Neural progenitor cell (in vitro differentiated cells): ENCODE results near the gene ACY1. TPM values are rescaled to one million over a fixed set of nuclear protein-coding genes. Genes with fewer than 3 reads are reported as not detected.

Experiments
- DNase-seq: peaks from one replicate; pipeline ENCODE4 v3.0.0-alpha.2; 2016; ENCODE audit warnings: low spot score
- H2AFZ ChIP-seq: fragments of 200-600 bp; sonication (generic); replicated peaks from 2 replicates; pipeline ENCODE4 v1.6.1; 2016; ENCODE audit warnings: antibody characterized with exemption
- H3F3A ChIP-seq: fragments of 200-600 bp; sonication (generic); 2 replicates; pipeline ENCODE4 v1.6.1; 2016; ENCODE audit warnings: antibody characterized with exemption, low read depth
- H3K27ac ChIP-seq: fragments of 200-600 bp; sonication (generic); 2 replicates; pipeline ENCODE4 v1.5.1; 2016; ENCODE audit warnings: mild to moderate bottlenecking
- H3K27me3 ChIP-seq: fragments of 200-600 bp; sonication (generic); 2 replicates; pipeline ENCODE4 v1.6.1; 2016; ENCODE audit warnings: mild to moderate bottlenecking, moderate library complexity
- H3K36me3 ChIP-seq: fragments of 200-600 bp; sonication (generic); 2 replicates; pipeline ENCODE4 v1.5.1; 2016
- H3K4me1 ChIP-seq: fragments of 200-600 bp; sonication (generic); 2 replicates; pipeline ENCODE4 v1.6.1; 2016; ENCODE audit warnings: mixed run types
- H3K4me2 ChIP-seq: fragments of 200-600 bp; sonication (generic); 2 replicates; pipeline ENCODE4 v1.6.1; 2016
- H3K4me3 ChIP-seq: fragments of 200-600 bp; sonication (generic); 2 replicates; pipeline ENCODE4 v1.5.1; 2016
- H3K79me2 ChIP-seq: fragments of 200-600 bp; sonication (generic); 2 replicates; pipeline ENCODE4 v1.6.1; 2016; ENCODE audit warnings: low read depth
- H3K9ac ChIP-seq: fragments of 200-600 bp; sonication (generic); 2 replicates; pipeline ENCODE4 v1.6.1; 2016
- H3K9me3 ChIP-seq: fragments of 200-600 bp; sonication (generic); 2 replicates; pipeline ENCODE4 v1.5.1; 2016; ENCODE audit warnings: low read depth
- H4K20me1 ChIP-seq: fragments of 200-600 bp; sonication (generic); 2 replicates; pipeline ENCODE4 v1.6.1; 2016; ENCODE audit warnings: low read depth
- H3K27ac Mint-ChIP-seq: 3 replicates; pipeline ENCODE4 v1.8.0; 2021; ENCODE audit warnings: mixed read lengths
- H3K27me3 Mint-ChIP-seq: 2 replicates; pipeline ENCODE4 v1.8.0; 2022; ENCODE audit warnings: low read depth, mild to moderate bottlenecking, inconsistent platforms, moderate library complexity, mixed read lengths; ENCODE audit not compliant: insufficient read depth
- H3K36me3 Mint-ChIP-seq: 3 replicates; pipeline ENCODE4 v1.8.0; 2021; ENCODE audit warnings: mixed read lengths
- H3K4me1 Mint-ChIP-seq: 3 replicates; pipeline ENCODE4 v1.8.0; 2021; ENCODE audit warnings: mixed read lengths
- H3K4me3 Mint-ChIP-seq: 3 replicates; pipeline ENCODE4 v1.8.0; 2021; ENCODE audit warnings: mild to moderate bottlenecking, moderate library complexity, mixed read lengths
- H3K9me3 Mint-ChIP-seq: 3 replicates; pipeline ENCODE4 v1.8.0; 2020; ENCODE audit warnings: mixed read lengths
- CTCF ChIP-seq: fragments of 200-600 bp; sonication (generic); IDR thresholded peaks from 2 replicates; pipeline ENCODE4 v1.5.1; 2017; ENCODE audit warnings: antibody characterized with exemption, mild to moderate bottlenecking
- EZH2 ChIP-seq: fragments of 200-600 bp; sonication (generic); IDR thresholded peaks from 2 replicates; pipeline ENCODE4 v1.6.1; 2017; ENCODE audit warnings: antibody characterized with exemption, mild to moderate bottlenecking, moderate library complexity
- EZH2phosphoT487 ChIP-seq: fragments of 200-600 bp; sonication (generic); IDR thresholded peaks from 2 replicates; pipeline ENCODE4 v1.6.1; 2017; ENCODE audit warnings: antibody characterized with exemption
- total RNA-seq: library from RNA; depleted of rRNA; stranded (reverse); fragments of >200 nt; gene quantifications from 2 replicates; pipeline ENCODE4 v1.2.3, GENCODE V29; 2015; ENCODE audit warnings: low replicate concordance

The ACY1 gene
- total RNA-seq, 1 donor from 2014 or later: 17.3 TPM

- peaks cover 12% of the 10 kb centered on the region for H3K27me3 Mint-ChIP-seq
- no peaks in the 10 kb centered on the region for H3K9me3 ChIP-seq
- peaks cover 66% of the 10 kb centered on the region for H3K4me1 Mint-ChIP-seq
- no peak for DNase-seq
- H3K4me3 Mint-ChIP-seq: peak overlapping the region; percentile 94
- no peaks in the 10 kb centered on the region for H3K36me3 ChIP-seq
- no peaks in the 10 kb centered on the region for H3K79me2 ChIP-seq
- peaks cover 5% of the 10 kb centered on the region for H3K36me3 Mint-ChIP-seq
- peaks cover 63% of the 10 kb centered on the region for H3K4me1 ChIP-seq
- H3K9ac ChIP-seq: no peak overlapping the region
- peaks cover 51% of the 10 kb centered on the region for H3F3A ChIP-seq
- H3K4me3 ChIP-seq: peak overlapping the region; percentile 57
- H3K27ac Mint-ChIP-seq: peak overlapping the region; percentile 96
- H3K27me3 ChIP-seq: peaks cover 17% of the 10 kb centered on the region
- no peak overlapping the region for H3K27ac ChIP-seq
- H2AFZ ChIP-seq: no peak overlapping the region
- TF ChIP-seq EZH2 (no peak), CTCF (no peak), EZH2phosphoT487 (no peak)
- H3K4me2 ChIP-seq: peak overlapping the region; percentile 88
- H3K9me3 Mint-ChIP-seq: no peaks in the 10 kb centered on the region
- peaks cover 44% of the 10 kb centered on the region for H4K20me1 ChIP-seq
Measured at GRCh38 chr3:51966922-51967383, 16.4 kb upstream of the ACY1 start.

DNA sequence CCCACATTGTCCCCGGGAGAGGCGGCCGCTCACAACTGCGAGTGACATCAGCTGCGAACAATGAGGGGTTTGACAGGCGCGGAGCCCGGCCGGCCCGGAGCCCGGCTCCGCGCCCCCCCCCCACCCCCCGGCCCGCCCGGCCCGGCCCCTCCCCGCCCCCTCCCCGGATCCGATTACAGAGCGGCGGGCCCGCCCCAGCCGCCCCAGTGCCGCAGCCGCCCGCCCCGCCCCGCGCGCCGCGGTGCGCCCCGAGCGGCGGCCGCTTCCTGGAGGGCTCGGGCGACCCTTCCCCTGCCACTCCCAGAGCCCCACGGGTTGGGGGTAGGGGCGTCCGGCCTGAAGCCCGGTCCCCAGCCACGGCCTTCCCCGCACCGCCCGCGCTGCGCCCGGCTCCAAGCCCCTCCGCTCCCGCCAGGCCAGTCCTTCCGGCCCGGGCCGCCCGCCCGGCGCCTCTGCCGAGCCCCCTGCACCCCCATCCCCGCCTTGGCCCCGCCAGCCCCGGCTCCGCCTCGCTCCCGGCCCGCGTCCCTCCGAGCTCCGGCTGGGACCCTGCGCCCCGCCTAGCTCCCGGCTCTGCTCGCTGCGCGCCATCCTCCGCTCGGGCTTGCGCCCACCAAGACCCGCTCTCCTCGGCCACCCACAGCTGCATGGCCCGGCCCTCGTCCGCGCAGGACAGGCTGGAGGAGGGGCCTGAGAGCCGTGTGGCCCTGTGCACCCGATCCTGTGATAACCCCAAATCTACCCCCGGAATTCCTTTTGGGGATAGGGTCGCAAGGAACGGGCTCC, 15.8 kb upstream of the ACY1 start, which contains the start of gene PCBP4:
PCBP4 (minus strand) TSS at position 71 of the 786 bp plus-strand sequence. CDS start 6,214 bp downstream, outside the sequence.
- H3K27ac ChIP-seq: peak within 1 kb of the TSS; percentile 95
- DNase-seq: peak; percentile 93
- peak within 1 kb of the TSS; percentile 18 for H2AFZ ChIP-seq
- peaks cover 11% of the 10 kb centered on the region for H3K27me3 ChIP-seq
- H3K9me3 ChIP-seq: no peaks in the 10 kb centered on the region
- Mint-ChIP-seq H3K4me1 (peaks cover 64% of the 10 kb centered on the region), H3K4me3 (peak within 1 kb of the TSS; percentile 94), H3K9me3 (no peaks in the 10 kb centered on the region), H3K27ac (peak within 1 kb of the TSS; percentile 96), H3K36me3 (peaks cover 5% of the 10 kb centered on the region), H3K27me3 (peaks cover 12% of the 10 kb centered on the region)
- peaks cover 59% of the 10 kb centered on the region for H3K4me1 ChIP-seq
- peaks cover 45% of the 10 kb centered on the region for H3F3A ChIP-seq
- H4K20me1 ChIP-seq: peaks cover 38% of the 10 kb centered on the region
- peak within 1 kb of the TSS; percentile 93 for H3K4me2 ChIP-seq
- H3K9ac ChIP-seq: peak within 1 kb of the TSS; percentile 74
- H3K79me2 ChIP-seq: no peaks in the 10 kb centered on the region
- H3K36me3 ChIP-seq: no peaks in the 10 kb centered on the region
- no peak for TF ChIP-seq EZH2
- TF ChIP-seq EZH2phosphoT487: no peak
- no peak for TF ChIP-seq CTCF
- H3K4me3 ChIP-seq: peak within 1 kb of the TSS; percentile 81

GRCh38 chr3:51968170-51968775, 15.1 kb upstream of the ACY1 start:
- peak overlapping the region; percentile 93 for H3K4me2 ChIP-seq
- peak overlapping the region; percentile 95 for H3K27ac ChIP-seq
- H3K27me3 ChIP-seq: peaks cover 7% of the 10 kb centered on the region
- H3K79me2 ChIP-seq: no peaks in the 10 kb centered on the region
- no peaks in the 10 kb centered on the region for H3K9me3 Mint-ChIP-seq
- peak; percentile 93 for DNase-seq
- peak overlapping the region; percentile 74 for H3K9ac ChIP-seq
- peaks cover 39% of the 10 kb centered on the region for H3F3A ChIP-seq
- peak overlapping the region; percentile 91 for H3K4me3 Mint-ChIP-seq
- peaks cover 52% of the 10 kb centered on the region for H3K4me1 ChIP-seq
- H3K9me3 ChIP-seq: no peaks in the 10 kb centered on the region
- H2AFZ ChIP-seq: peak overlapping the region; percentile 18
- peak overlapping the region; percentile 81 for H3K4me3 ChIP-seq
- peaks cover 60% of the 10 kb centered on the region for H3K4me1 Mint-ChIP-seq
- peaks cover 9% of the 10 kb centered on the region for H3K27me3 Mint-ChIP-seq
- peaks cover 5% of the 10 kb centered on the region for H3K36me3 Mint-ChIP-seq
- TF ChIP-seq CTCF: no peak
- no peak for TF ChIP-seq EZH2
- TF ChIP-seq EZH2phosphoT487: no peak
- no peaks in the 10 kb centered on the region for H3K36me3 ChIP-seq
- H4K20me1 ChIP-seq: peaks cover 31% of the 10 kb centered on the region
- H3K27ac Mint-ChIP-seq: peak overlapping the region; percentile 8
